Measurements from ENCODE around the gene MAGI2. TPM values are rescaled to one million over a fixed set of nuclear protein-coding genes. Genes with fewer than 3 reads are reported as not detected.

MAGI2 gene
- total RNA-seq, 1 experiment from 2014 or later, result 0.52 TPM

DNA sequence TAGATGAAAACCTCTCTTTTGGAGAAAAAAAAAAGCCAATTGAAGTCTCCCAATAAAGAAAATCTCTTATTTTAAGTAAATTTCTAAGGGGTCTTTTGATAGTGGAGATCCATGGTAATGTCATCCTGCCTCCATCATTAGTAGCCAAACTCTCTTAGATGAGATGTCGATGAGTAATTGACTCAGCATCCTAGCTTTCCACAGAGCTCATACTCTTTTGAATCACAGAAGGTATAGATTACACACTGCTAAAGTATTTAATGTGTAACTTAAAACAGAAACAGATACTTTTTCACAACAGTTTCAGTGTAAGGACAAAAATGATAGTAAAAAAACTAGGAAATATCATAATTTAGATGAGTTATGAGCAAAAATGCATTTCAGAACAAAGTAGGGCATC, 19.4 kb downstream of the MAGI2 start:
- no peaks in the 10 kb centered on the region for H3K9me3 Mint-ChIP-seq (ENCODE audit: low read depth, unreplicated experiment)
- TF ChIP-seq, protein P1, sequence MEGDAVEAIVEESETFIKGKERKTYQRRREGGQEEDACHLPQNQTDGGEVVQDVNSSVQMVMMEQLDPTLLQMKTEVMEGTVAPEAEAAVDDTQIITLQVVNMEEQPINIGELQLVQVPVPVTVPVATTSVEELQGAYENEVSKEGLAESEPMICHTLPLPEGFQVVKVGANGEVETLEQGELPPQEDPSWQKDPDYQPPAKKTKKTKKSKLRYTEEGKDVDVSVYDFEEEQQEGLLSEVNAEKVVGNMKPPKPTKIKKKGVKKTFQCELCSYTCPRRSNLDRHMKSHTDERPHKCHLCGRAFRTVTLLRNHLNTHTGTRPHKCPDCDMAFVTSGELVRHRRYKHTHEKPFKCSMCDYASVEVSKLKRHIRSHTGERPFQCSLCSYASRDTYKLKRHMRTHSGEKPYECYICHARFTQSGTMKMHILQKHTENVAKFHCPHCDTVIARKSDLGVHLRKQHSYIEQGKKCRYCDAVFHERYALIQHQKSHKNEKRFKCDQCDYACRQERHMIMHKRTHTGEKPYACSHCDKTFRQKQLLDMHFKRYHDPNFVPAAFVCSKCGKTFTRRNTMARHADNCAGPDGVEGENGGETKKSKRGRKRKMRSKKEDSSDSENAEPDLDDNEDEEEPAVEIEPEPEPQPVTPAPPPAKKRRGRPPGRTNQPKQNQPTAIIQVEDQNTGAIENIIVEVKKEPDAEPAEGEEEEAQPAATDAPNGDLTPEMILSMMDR (IDR thresholded peaks at IDR 0.05; ENCODE audit: unreplicated experiment), result no peak
- no peaks in the 10 kb centered on the region for H3K36me3 Mint-ChIP-seq (ENCODE audit: insufficient read depth, unreplicated experiment)
- no peaks in the 10 kb centered on the region for H3K4me1 Mint-ChIP-seq (ENCODE audit: low read depth, unreplicated experiment)
- no peak overlapping the region for H3K4me3 Mint-ChIP-seq (ENCODE audit: low read depth, unreplicated experiment)
- no peak for DNase-seq
- CTCF ChIA-PET, result interaction anchor here (0.7 kb wide), 1 partner anchor 658 kb away, joined by 3 read pairs; no protein-coding TSS in a partner anchor
- no TSS peak for BruUV-seq (replicated peaks)
- H3K27me3 Mint-ChIP-seq (ENCODE audit: unreplicated experiment), result no peaks in the 10 kb centered on the region
- intact Hi-C loops (cut with micrococcal nuclease; ENCODE audit: unreplicated experiment), result no loop called here
- no peak overlapping the region for H3K27ac Mint-ChIP-seq (ENCODE audit: unreplicated experiment)

DNA sequence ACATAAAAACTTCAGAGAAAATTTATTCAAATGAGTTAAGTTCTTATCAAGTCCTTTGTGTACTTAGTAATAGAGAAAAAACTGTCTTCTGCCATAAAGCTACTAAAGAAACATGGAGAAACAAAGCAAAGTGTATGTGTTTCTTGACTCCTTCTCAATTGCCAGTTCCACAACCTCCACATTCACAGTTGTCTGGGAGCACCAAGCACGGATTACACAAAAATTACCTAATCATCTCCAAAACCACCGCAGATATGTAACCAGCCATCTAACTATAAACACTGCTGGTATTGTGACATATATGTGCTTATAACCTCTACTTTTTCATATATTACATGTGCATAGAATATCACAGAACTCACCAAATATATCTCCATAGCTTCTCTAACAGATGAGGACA, 23.1 kb downstream of the MAGI2 start:
- no peak for DNase-seq
- no peaks in the 10 kb centered on the region for H3K27me3 Mint-ChIP-seq (ENCODE audit: unreplicated experiment)
- H3K27ac Mint-ChIP-seq (ENCODE audit: unreplicated experiment), result no peak overlapping the region
- no peaks in the 10 kb centered on the region for H3K9me3 Mint-ChIP-seq (ENCODE audit: low read depth, unreplicated experiment)
- CTCF ChIA-PET, result no interaction called here
- intact Hi-C loops (cut with micrococcal nuclease; ENCODE audit: unreplicated experiment), result no loop called here
- no peaks in the 10 kb centered on the region for H3K36me3 Mint-ChIP-seq (ENCODE audit: insufficient read depth, unreplicated experiment)
- no peak overlapping the region for H3K4me3 Mint-ChIP-seq (ENCODE audit: low read depth, unreplicated experiment)
- no peaks in the 10 kb centered on the region for H3K4me1 Mint-ChIP-seq (ENCODE audit: low read depth, unreplicated experiment)
- BruUV-seq (replicated peaks), result no TSS peak
- TF ChIP-seq, protein P1 (IDR thresholded peaks at IDR 0.05; ENCODE audit: unreplicated experiment), result no peak

DNA sequence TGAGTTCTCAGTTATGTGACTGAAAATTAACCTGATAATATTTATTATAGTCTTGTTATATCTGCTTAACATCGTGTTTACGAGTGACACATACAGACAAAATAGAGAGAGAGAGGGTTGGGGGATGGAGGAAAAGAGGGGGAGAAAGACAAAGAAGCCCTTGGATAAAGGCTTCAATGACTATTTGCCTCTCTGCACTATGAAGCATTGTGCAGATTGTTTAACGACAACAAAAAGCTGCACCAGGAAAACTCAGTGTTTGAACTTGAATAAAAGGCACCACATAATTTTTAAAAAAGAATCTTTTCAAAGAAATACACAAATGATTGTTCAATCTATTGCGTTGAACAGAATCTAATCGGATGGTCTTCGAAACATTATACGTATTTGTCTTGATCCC, 27.8 kb downstream of the MAGI2 start:
- CTCF ChIA-PET, result no interaction called here
- BruUV-seq (replicated peaks), result no TSS peak

GRCh38 chr7:79421751-79422150, 31.7 kb downstream of the MAGI2 start:
- TF ChIP-seq, protein P1 (IDR thresholded peaks at IDR 0.05; ENCODE audit: unreplicated experiment), result no peak
- Mint-ChIP-seq H3K4me1 (ENCODE audit: low read depth, unreplicated experiment) (no peaks in the 10 kb centered on the region), H3K27me3 (ENCODE audit: unreplicated experiment) (no peaks in the 10 kb centered on the region)

More for the DNA sequence above, 27.8 kb downstream of the MAGI2 start:
- H3K27me3 Mint-ChIP-seq (ENCODE audit: unreplicated experiment), result no peaks in the 10 kb centered on the region
- intact Hi-C loops (cut with micrococcal nuclease; ENCODE audit: unreplicated experiment), result no loop called here
- no peak overlapping the region for H3K4me3 Mint-ChIP-seq (ENCODE audit: low read depth, unreplicated experiment)
- no peak overlapping the region for H3K27ac Mint-ChIP-seq (ENCODE audit: unreplicated experiment)
- H3K36me3 Mint-ChIP-seq (ENCODE audit: insufficient read depth, unreplicated experiment), result no peaks in the 10 kb centered on the region
- no peaks in the 10 kb centered on the region for H3K9me3 Mint-ChIP-seq (ENCODE audit: low read depth, unreplicated experiment)
- TF ChIP-seq, protein P1 (IDR thresholded peaks at IDR 0.05; ENCODE audit: unreplicated experiment), result no peak
- DNase-seq, result no peak
- H3K4me1 Mint-ChIP-seq (ENCODE audit: low read depth, unreplicated experiment), result no peaks in the 10 kb centered on the region

More at GRCh38 chr7:79421751-79422150, 31.7 kb downstream of the MAGI2 start:
- intact Hi-C loops (cut with micrococcal nuclease; ENCODE audit: unreplicated experiment), result no loop called here
- H3K36me3 Mint-ChIP-seq (ENCODE audit: insufficient read depth, unreplicated experiment), result no peaks in the 10 kb centered on the region
- DNase-seq, result no peak
- CTCF ChIA-PET, result no interaction called here
- no peaks in the 10 kb centered on the region for H3K9me3 Mint-ChIP-seq (ENCODE audit: low read depth, unreplicated experiment)
- H3K4me3 Mint-ChIP-seq (ENCODE audit: low read depth, unreplicated experiment), result no peak overlapping the region
- BruUV-seq (replicated peaks), result no TSS peak
- H3K27ac Mint-ChIP-seq (ENCODE audit: unreplicated experiment), result no peak overlapping the region
